Measurements from ENCODE around the gene POLR3B.
"Not testable (repeated sequence)": the region's sequence is repeated elsewhere in the genome, so short reads cannot be mapped to it uniquely, and the experiment has no call there.

The POLR3B gene

GRCh38 chr12:106436164-106436563 is 78.6 kb downstream of the POLR3B start:
- in situ Hi-C loops (cut with MboI; ENCODE audit: low sequenced_read_pairs): no loop called here

GRCh38 chr12:106442575-106442974 is 85.0 kb downstream of the POLR3B start:
- no peaks in the 10 kb centered on the region for H3K9me3 ChIP-seq
- peaks cover 18% of the 10 kb centered on the region for H3K4me1 ChIP-seq
- no peak for DNase-seq (ENCODE audit: low spot score in 2 of 2)
- H3K27me3 ChIP-seq (ENCODE audit: low read depth): no peaks in the 10 kb centered on the region
- no peak overlapping the region for H3K4me3 ChIP-seq
- in situ Hi-C loops (cut with MboI; ENCODE audit: low sequenced_read_pairs): no loop called here
- peaks cover 5% of the 10 kb centered on the region for H3K36me3 ChIP-seq (replicated peaks)

More at GRCh38 chr12:106436164-106436563, 78.6 kb downstream of the POLR3B start:
- Histone ChIP-seq H3K4me1 (no peaks in the 10 kb centered on the region), H3K36me3 (replicated peaks) (peaks cover 19% of the 10 kb centered on the region), H3K27me3 (ENCODE audit: low read depth) (no peaks in the 10 kb centered on the region), H3K4me3 (no peak overlapping the region), H3K9me3 (no peaks in the 10 kb centered on the region)
- no peak for DNase-seq (ENCODE audit: low spot score in 2 of 2)

- no peak overlapping the region for H3K4me3 ChIP-seq
- in situ Hi-C loops (cut with MboI; ENCODE audit: low sequenced_read_pairs): no loop called here
- H3K36me3 ChIP-seq (replicated peaks): no peaks in the 10 kb centered on the region; the same call in 1 of the 2 replicates
- H3K4me1 ChIP-seq: peaks cover 18% of the 10 kb centered on the region
- DNase-seq (ENCODE audit: low spot score in 2 of 2): no peak
- no peaks in the 10 kb centered on the region for H3K27me3 ChIP-seq (ENCODE audit: low read depth)
- no peaks in the 10 kb centered on the region for H3K9me3 ChIP-seq
These were observed 87.5 kb downstream of the POLR3B start for GRCh38 chr12:106445053-106445452.

GRCh38 chr12:106445959-106446358 is 88.4 kb downstream of the POLR3B start:
- peak; percentile 8 to 29 for DNase-seq (ENCODE audit: low spot score in 2 of 2)
- H3K36me3 ChIP-seq (replicated peaks): no peaks in the 10 kb centered on the region
- in situ Hi-C loops (cut with MboI; ENCODE audit: low sequenced_read_pairs): no loop called here
- no peaks in the 10 kb centered on the region for H3K27me3 ChIP-seq (ENCODE audit: low read depth)
- peak overlapping the region; percentile 4; the same call in 1 of the 2 replicates for H3K4me3 ChIP-seq
- H3K9me3 ChIP-seq: no peaks in the 10 kb centered on the region
- peaks cover 18% of the 10 kb centered on the region for H3K4me1 ChIP-seq

GRCh38 chr12:106446419-106447092 is 89.0 kb downstream of the POLR3B start:
- H3K4me3 ChIP-seq: no peak overlapping the region
- peaks cover 18% of the 10 kb centered on the region for H3K4me1 ChIP-seq
- in situ Hi-C loops (cut with MboI; ENCODE audit: low sequenced_read_pairs): no loop called here
- H3K9me3 ChIP-seq: no peaks in the 10 kb centered on the region
- no peaks in the 10 kb centered on the region for H3K27me3 ChIP-seq (ENCODE audit: low read depth)
- H3K36me3 ChIP-seq (replicated peaks): no peaks in the 10 kb centered on the region
- peak; percentile 70 to 95 for DNase-seq (ENCODE audit: low spot score in 2 of 2)

- DNase-seq (ENCODE audit: low spot score in 2 of 2): peak; percentile 62 to 92
- Histone ChIP-seq H3K4me3 (no peak overlapping the region), H3K36me3 (replicated peaks) (no peaks in the 10 kb centered on the region; the same call in 1 of the 2 replicates), H3K4me1 (peaks cover 13% of the 10 kb centered on the region), H3K9me3 (no peaks in the 10 kb centered on the region), H3K27me3 (ENCODE audit: low read depth) (no peaks in the 10 kb centered on the region)
- in situ Hi-C loops (cut with MboI; ENCODE audit: low sequenced_read_pairs): no loop called here
These were observed 94.8 kb downstream of the POLR3B start for GRCh38 chr12:106452309-106452708.

- Histone ChIP-seq H3K27me3 (ENCODE audit: low read depth) (no peaks in the 10 kb centered on the region), H3K9me3 (no peaks in the 10 kb centered on the region), H3K36me3 (replicated peaks) (peaks cover 4% of the 10 kb centered on the region; the same call in 1 of the 2 replicates), H3K4me3 (no peak overlapping the region), H3K4me1 (peaks cover 12% of the 10 kb centered on the region)
- in situ Hi-C loops (cut with MboI; ENCODE audit: low sequenced_read_pairs): no loop called here
- DNase-seq (ENCODE audit: low spot score in 2 of 2): no peak
These were observed 97.6 kb downstream of the POLR3B start for GRCh38 chr12:106455111-106455510.

- no peaks in the 10 kb centered on the region for H3K9me3 ChIP-seq
- no peak for DNase-seq (ENCODE audit: low spot score in 2 of 2)
- in situ Hi-C loops (cut with MboI; ENCODE audit: low sequenced_read_pairs): no loop called here
- H3K4me1 ChIP-seq: no peaks in the 10 kb centered on the region
- H3K27me3 ChIP-seq (ENCODE audit: low read depth): no peaks in the 10 kb centered on the region
- peaks cover 4% of the 10 kb centered on the region; the same call in 1 of the 2 replicates for H3K36me3 ChIP-seq (replicated peaks)
- no peak overlapping the region for H3K4me3 ChIP-seq
These were observed 101.6 kb downstream of the POLR3B start for GRCh38 chr12:106459124-106459523.

- no peaks in the 10 kb centered on the region for H3K9me3 ChIP-seq
- in situ Hi-C loops (cut with MboI; ENCODE audit: low sequenced_read_pairs): no loop called here
- peaks cover 4% of the 10 kb centered on the region; the same call in 1 of the 2 replicates for H3K36me3 ChIP-seq (replicated peaks)
- H3K4me1 ChIP-seq: no peaks in the 10 kb centered on the region
- H3K27me3 ChIP-seq (ENCODE audit: low read depth): no peaks in the 10 kb centered on the region
- DNase-seq (ENCODE audit: low spot score in 2 of 2): no peak
- no peak overlapping the region for H3K4me3 ChIP-seq
These were observed 102.0 kb downstream of the POLR3B start for GRCh38 chr12:106459534-106459933.

- no peaks in the 10 kb centered on the region for H3K9me3 ChIP-seq
- in situ Hi-C loops (cut with MboI; ENCODE audit: low sequenced_read_pairs): no loop called here
- no peak for DNase-seq (ENCODE audit: low spot score in 2 of 2)
- H3K4me3 ChIP-seq: no peak overlapping the region
- peaks cover 10% of the 10 kb centered on the region; the same call in 1 of the 2 replicates for H3K36me3 ChIP-seq (replicated peaks)
- H3K4me1 ChIP-seq: no peaks in the 10 kb centered on the region
- no peaks in the 10 kb centered on the region for H3K27me3 ChIP-seq (ENCODE audit: low read depth)
These were observed 104.2 kb downstream of the POLR3B start for GRCh38 chr12:106461730-106462129.

- H3K9me3 ChIP-seq; H3K4me1 ChIP-seq; H3K4me3 ChIP-seq; H3K36me3 ChIP-seq (replicated peaks); DNase-seq (ENCODE audit: low spot score in 2 of 2); in situ Hi-C loops (cut with MboI; ENCODE audit: low sequenced_read_pairs); H3K27me3 ChIP-seq (ENCODE audit: low read depth): not testable (repeated sequence)
These were observed 108.1 kb downstream of the POLR3B start for GRCh38 chr12:106465605-106466004.

- in situ Hi-C loops (cut with MboI; ENCODE audit: low sequenced_read_pairs); H3K36me3 ChIP-seq (replicated peaks); H3K4me1 ChIP-seq; DNase-seq (ENCODE audit: low spot score in 2 of 2); H3K4me3 ChIP-seq; H3K9me3 ChIP-seq; H3K27me3 ChIP-seq (ENCODE audit: low read depth): not testable (repeated sequence)
These were observed 118.1 kb downstream of the POLR3B start for GRCh38 chr12:106475662-106476061.

- H3K9me3 ChIP-seq; DNase-seq (ENCODE audit: low spot score in 2 of 2); H3K4me1 ChIP-seq; H3K27me3 ChIP-seq (ENCODE audit: low read depth); H3K36me3 ChIP-seq (replicated peaks); in situ Hi-C loops (cut with MboI; ENCODE audit: low sequenced_read_pairs); H3K4me3 ChIP-seq: not testable (repeated sequence)
These were observed 120.1 kb downstream of the POLR3B start for GRCh38 chr12:106477627-106478026.

GRCh38 chr12:106480251-106480650 is 122.7 kb downstream of the POLR3B start:
- H3K27me3 ChIP-seq (ENCODE audit: low read depth): no peaks in the 10 kb centered on the region
- DNase-seq (ENCODE audit: low spot score in 2 of 2): no peak
- no peaks in the 10 kb centered on the region for H3K9me3 ChIP-seq
- no peaks in the 10 kb centered on the region for H3K36me3 ChIP-seq (replicated peaks)
- in situ Hi-C loops (cut with MboI; ENCODE audit: low sequenced_read_pairs): no loop called here
- no peaks in the 10 kb centered on the region for H3K4me1 ChIP-seq
- H3K4me3 ChIP-seq: no peak overlapping the region

- H3K4me3 ChIP-seq: no peak overlapping the region
- H3K9me3 ChIP-seq: no peaks in the 10 kb centered on the region
- H3K36me3 ChIP-seq (replicated peaks): no peaks in the 10 kb centered on the region
These were observed 123.7 kb downstream of the POLR3B start for GRCh38 chr12:106481246-106481645.

More at GRCh38 chr12:106481246-106481645, 123.7 kb downstream of the POLR3B start:
- DNase-seq (ENCODE audit: low spot score in 2 of 2): no peak
- in situ Hi-C loops (cut with MboI; ENCODE audit: low sequenced_read_pairs): no loop called here
- Histone ChIP-seq H3K27me3 (ENCODE audit: low read depth) (no peaks in the 10 kb centered on the region), H3K4me1 (no peaks in the 10 kb centered on the region)
